HT-29 (cell line): ENCODE measurements around the gene PPP1R15A. TPM values are rescaled to one million over a fixed set of nuclear protein-coding genes. Genes with fewer than 3 reads are reported as not detected.
"Not testable (repeated sequence)": the region's sequence is repeated elsewhere in the genome, so short reads cannot be mapped to it uniquely, and the experiment has no call there.

Experiments
- DNase-seq: peaks from one replicate; pipeline ENCODE4 v3.0.0-alpha.2; 2015; ENCODE audit warnings: low spot score
- total RNA-seq: library from RNA; depleted of rRNA; stranded (reverse); fragments of >200 nt; shearing (Covaris generic); gene quantifications from 2 replicates; pipeline ENCODE4 v1.2.3, GENCODE V29; 2014; rRNA removed

The PPP1R15A gene
- total RNA-seq, 1 experiment from 2014 or later = 152 TPM

DNA sequence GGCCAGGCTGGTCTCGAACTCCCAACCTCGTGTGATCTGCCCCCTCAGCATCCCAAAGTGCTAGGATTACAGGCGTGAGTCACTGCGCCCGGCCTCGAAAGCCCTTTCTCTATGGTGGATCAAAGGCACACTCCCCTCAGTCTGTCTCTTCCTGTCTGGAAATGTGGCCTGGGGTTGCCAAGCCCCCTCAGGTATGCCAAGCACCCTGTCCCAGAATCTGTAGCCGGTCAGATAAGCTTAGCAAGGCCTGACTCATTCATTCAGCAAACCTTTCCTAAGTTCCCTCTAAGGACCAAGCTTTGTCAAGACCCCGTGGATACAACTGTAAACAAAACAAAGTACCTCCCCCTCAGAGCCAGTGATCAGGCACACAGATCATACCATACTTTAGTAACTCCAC, 42.0 kb downstream of the PPP1R15A start:
- no peak for DNase-seq

DNA sequence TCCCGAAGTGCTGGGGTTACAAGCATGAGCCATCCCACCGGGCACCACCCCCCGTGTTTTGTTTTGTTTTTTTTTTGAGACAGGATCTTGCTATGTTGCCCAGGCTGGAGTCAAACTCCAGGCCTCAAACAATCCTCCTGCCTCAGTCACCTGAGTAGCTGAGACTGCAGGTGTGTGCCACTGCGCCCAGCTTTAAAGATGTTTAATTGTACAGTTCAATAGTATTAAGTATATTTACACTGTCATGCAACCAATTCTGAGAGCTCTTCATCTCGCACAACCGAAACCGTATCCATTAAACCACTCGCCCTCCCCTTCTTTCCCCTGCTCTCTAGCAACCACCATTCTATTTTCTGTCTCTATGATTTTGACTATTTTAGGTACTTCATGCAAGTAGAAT, 43.5 kb downstream of the PPP1R15A start:
- DNase-seq = no peak

DNA sequence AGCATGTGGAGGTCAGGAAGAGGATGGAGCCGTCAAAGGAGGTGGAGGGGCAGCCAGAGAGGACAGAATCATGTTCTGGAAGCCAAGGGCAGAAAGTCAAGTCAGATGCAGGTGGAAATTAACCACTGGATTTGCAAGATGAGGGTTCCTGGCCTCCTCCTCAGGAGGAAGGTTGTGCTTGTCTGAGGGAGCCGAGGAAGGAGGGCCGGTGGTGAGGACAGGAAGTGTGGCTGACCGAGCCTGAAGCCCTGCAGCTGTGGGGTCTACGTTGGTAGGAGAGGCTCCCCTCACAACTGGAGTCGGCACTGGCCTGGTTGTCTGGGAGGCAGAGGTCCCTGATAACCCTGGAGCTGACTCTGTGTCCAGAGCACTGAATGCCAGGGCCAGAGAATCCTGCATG, 45.9 kb downstream of the PPP1R15A start:
- no peak for DNase-seq

DNA sequence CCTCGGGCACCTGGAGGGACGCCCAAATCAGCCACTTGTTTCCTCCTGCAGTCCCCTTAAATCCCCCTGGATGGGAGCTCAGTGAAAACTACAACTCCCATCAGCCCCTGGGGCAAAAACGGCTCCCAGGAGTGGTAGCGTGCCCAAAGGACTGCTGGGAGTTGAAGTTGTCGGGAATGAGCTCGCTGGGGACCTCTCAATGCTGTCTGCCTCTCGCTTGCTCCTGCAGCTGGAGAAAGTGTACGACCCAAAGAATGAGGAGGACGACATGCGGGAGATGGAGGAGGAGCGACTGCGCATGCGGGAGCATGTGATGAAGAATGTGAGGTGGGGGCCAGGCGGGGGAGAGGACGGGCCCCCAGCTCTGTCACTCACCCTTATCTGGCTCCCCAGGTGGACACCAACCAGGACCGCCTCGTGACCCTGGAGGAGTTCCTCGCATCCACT, 46.6 kb downstream of the PPP1R15A start:
- DNase-seq = peak; percentile 49

DNA sequence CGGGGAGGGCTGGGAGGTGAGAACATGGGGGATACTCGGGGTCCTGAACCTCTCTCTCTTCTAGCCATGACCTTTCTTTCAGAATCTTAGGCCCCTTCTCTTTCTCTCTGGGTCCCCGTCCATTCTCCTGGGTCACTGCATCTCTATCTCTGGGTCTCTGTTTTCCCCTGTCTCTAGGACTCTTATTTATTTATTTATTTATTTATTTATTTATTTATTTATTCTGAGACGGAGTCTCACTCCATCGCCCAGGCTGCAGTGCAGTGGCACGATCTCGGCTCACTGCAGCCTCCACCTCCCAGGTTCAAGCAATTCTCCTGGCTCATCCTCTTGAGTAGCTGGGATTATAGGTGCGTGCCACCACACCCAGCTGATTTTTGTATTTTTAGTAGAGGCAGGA, 47.0 kb downstream of the PPP1R15A start:
- not testable (repeated sequence) for DNase-seq

DNA sequence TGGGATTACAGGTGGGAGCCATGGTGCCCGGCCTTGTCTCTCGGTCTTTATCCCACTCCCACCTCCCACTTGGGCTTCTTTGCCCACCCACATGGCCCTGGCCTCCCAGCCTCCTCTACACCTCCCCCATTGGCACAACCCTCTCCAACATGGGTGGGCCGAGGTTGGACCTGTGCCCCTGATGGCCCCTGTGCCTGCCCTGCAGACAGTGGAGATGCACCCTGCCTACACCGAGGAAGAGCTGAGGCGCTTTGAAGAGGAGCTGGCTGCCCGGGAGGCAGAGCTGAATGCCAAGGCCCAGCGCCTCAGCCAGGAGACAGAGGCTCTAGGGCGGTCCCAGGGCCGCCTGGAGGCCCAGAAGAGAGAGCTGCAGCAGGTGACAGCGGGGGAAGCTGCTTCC, 48.7 kb downstream of the PPP1R15A start:
- no peak for DNase-seq

DNA sequence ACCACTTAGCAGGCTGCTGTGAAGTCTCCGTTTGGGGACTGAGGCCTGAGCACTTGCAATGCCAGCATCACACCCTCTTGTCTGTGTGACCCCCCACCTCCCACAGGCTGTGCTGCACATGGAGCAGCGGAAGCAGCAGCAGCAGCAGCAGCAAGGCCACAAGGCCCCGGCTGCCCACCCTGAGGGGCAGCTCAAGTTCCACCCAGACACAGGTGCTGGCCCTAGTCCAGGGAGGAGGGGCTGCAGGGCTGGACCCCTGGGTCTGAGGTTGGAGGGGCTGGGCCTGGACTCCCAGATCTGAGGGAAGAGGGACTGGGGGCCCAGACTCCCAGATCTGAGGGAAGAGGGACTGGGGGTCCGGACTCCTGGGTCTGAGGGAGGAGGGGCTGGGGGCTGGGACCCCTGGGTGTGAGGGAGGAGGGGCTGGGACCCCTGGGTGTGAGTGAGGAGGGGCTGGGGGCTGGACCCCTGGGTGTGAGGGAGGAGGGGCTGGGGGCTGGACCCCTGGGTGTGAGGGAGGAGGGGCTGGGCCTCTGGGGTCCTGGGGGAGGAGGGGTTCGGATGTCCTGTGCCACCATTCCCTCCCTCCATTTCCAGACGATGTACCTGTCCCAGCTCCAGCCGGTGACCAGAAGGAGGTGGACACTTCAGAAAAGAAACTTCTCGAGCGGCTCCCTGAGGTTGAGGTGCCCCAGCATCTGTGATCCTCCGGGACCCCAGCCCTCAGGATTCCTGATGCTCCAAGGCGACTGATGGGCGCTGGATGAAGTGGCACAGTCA, 49.7 kb downstream of the PPP1R15A start:
- no peak for DNase-seq

DNA sequence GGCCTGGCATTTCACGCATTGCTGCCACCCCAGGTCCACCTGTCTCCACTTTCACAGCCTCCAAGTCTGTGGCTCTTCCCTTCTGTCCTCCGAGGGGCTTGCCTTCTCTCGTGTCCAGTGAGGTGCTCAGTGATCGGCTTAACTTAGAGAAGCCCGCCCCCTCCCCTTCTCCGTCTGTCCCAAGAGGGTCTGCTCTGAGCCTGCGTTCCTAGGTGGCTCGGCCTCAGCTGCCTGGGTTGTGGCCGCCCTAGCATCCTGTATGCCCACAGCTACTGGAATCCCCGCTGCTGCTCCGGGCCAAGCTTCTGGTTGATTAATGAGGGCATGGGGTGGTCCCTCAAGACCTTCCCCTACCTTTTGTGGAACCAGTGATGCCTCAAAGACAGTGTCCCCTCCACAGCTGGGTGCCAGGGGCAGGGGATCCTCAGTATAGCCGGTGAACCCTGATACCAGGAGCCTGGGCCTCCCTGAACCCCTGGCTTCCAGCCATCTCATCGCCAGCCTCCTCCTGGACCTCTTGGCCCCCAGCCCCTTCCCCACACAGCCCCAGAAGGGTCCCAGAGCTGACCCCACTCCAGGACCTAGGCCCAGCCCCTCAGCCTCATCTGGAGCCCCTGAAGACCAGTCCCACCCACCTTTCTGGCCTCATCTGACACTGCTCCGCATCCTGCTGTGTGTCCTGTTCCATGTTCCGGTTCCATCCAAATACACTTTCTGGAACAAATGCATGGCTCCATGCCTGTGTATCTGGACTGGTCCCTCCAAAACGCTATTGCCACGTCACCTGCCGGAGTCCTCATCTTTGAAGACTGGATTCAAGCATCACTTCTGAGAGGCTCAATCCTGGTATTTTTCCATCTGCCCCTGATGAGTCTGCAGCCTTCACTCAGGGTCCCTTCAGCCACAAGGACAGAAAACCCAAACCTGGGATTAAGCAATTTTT, 50.6 kb downstream of the PPP1R15A start:
- DNase-seq = no peak

DNA sequence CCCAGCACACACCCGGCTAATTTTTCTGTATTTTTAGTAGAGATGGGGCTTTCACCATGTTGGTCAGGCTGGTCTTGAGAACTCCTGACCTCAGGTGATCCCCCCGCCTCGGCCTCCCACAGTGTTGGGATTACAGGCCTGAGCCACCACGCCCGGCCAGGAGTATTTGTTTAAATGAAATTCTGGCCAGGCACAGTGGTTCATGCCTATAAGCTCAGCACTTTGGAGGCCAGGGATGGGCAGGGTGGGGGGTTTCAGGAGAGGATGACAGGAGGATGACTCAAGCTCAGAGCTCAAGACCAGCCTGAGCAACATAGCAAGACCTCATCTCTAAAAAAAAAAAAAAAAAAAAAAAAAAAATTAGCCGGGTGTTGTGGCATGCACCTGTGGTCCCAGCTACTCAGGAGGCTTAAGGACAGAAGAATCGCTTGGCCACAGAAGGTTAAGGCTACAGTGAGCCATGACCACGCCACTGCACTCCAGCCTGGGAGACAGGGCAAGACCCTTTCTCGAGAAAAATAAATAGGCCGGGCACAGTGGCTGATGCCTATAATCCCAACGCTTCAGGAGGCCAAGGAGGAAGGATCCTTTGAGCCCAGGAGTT, 53.1 kb downstream of the PPP1R15A start:
- no peak for DNase-seq

Other genes with a start within 250 kb of the PPP1R15A start
- gene DBP, start 235.0 kb upstream of the PPP1R15A start, total RNA-seq = 19.4 and 27.9 TPM in 2 replicates
- gene CA11, start 226.2 kb upstream of the PPP1R15A start, total RNA-seq = 1.4 and 4.7 TPM in 2 replicates
- not detected in 2 replicates for gene NTN5, start 199.4 kb upstream of the PPP1R15A start, total RNA-seq
- gene FUT2, start 176.4 kb upstream of the PPP1R15A start, total RNA-seq = 14.3 and 21.0 TPM in 2 replicates
- 0.73 and 0.84 TPM in 2 replicates for gene MAMSTR, start 152.7 kb upstream of the PPP1R15A start, total RNA-seq
- 0.34 and 0.61 TPM in 2 replicates for gene RASIP1, start 131.8 kb upstream of the PPP1R15A start, total RNA-seq
- 0.05 and 0.58 TPM in 2 replicates for gene IZUMO1, start 125.5 kb upstream of the PPP1R15A start, total RNA-seq
- gene FUT1, start 119.8 kb upstream of the PPP1R15A start, total RNA-seq = 4.6 and 6.3 TPM in 2 replicates
- not detected in 2 replicates for gene FGF21, start 116.9 kb upstream of the PPP1R15A start, total RNA-seq
- 62.8 and 65.7 TPM in 2 replicates for gene BCAT2, start 61.4 kb upstream of the PPP1R15A start, total RNA-seq
- not detected in 2 replicates for gene HSD17B14, start 35.9 kb upstream of the PPP1R15A start, total RNA-seq
- gene PLEKHA4, start 3.8 kb upstream of the PPP1R15A start, total RNA-seq = 3.9 and 5.4 TPM in 2 replicates
- not detected in 2 replicates for gene TULP2, start 26.3 kb downstream of the PPP1R15A start, total RNA-seq
- 160 and 185 TPM in 2 replicates for gene NUCB1, start 27.9 kb downstream of the PPP1R15A start, total RNA-seq
- 0.10 and 0.42 TPM in 2 replicates for gene DHDH, start 61.3 kb downstream of the PPP1R15A start, total RNA-seq
- gene BAX, start 82.5 kb downstream of the PPP1R15A start, total RNA-seq = 185 and 213 TPM in 2 replicates
- gene FTL, start 92.9 kb downstream of the PPP1R15A start, total RNA-seq = 5,979 and 6,365 TPM in 2 replicates
- 67.1 and 71.5 TPM in 2 replicates for gene GYS1, start 120.9 kb downstream of the PPP1R15A start, total RNA-seq
- 562 and 566 TPM in 2 replicates for gene RUVBL2, start 121.5 kb downstream of the PPP1R15A start, total RNA-seq
- gene LHB, start 144.7 kb downstream of the PPP1R15A start, total RNA-seq = not detected in 2 replicates
- gene CGB3, start 151.9 kb downstream of the PPP1R15A start, total RNA-seq = not detected in 2 replicates
- gene CGB2, start 159.5 kb downstream of the PPP1R15A start, total RNA-seq = not detected in 2 replicates
- 1.5 TPM in 1 of 2 replicates, not detected in the other for gene CGB1, start 164.5 kb downstream of the PPP1R15A start, total RNA-seq
- not detected in 2 replicates for gene CGB5, start 171.4 kb downstream of the PPP1R15A start, total RNA-seq
- not detected in 2 replicates for gene CGB8, start 176.7 kb downstream of the PPP1R15A start, total RNA-seq
- not detected in 2 replicates for gene CGB7, start 185.3 kb downstream of the PPP1R15A start, total RNA-seq
- gene NTF4, start 192.4 kb downstream of the PPP1R15A start, total RNA-seq = 0.29 TPM in 1 of 2 replicates, not detected in the other
- not detected in 2 replicates for gene KCNA7, start 200.3 kb downstream of the PPP1R15A start, total RNA-seq
- 994 and 1,107 TPM in 2 replicates for gene SNRNP70, start 213.0 kb downstream of the PPP1R15A start, total RNA-seq
- 12.0 and 19.9 TPM in 2 replicates for gene LIN7B, start 241.9 kb downstream of the PPP1R15A start, total RNA-seq
- gene C19orf73, start 246.7 kb downstream of the PPP1R15A start, total RNA-seq = 5.9 and 6.0 TPM in 2 replicates
- gene PPFIA3, start 247.1 kb downstream of the PPP1R15A start, total RNA-seq = 22.9 and 30.1 TPM in 2 replicates